HepG2 (cell line): ENCODE data around the gene ANAPC10.

Experiments used
- E2F1 ChIP-seq: sonication (generic); formaldehyde crosslinking; IDR thresholded peaks from 2 replicates; pipeline ENCODE4 v1.5.0; 2020; ENCODE audit warnings: missing genetic modification reagents
- EZH2 ChIP-seq: conservative IDR thresholded peaks from 2 replicates; pipeline ENCODE4 v1.6.1; 2012; ENCODE audit warnings: mild to moderate bottlenecking, low read depth, low read length, moderate library complexity
- MAFK ChIP-seq, 2 experiments: IDR thresholded peaks in 1 of 2; conservative IDR thresholded peaks in 1 of 2; 2 replicates each; pipeline ENCODE4 v1.6.1; 2011; ENCODE audit warnings: improper control_type of control experiment in 2 of 2, low read length in 2 of 2
- RXRA ChIP-seq: sonication (generic); formaldehyde crosslinking; IDR thresholded peaks from 2 replicates; pipeline ENCODE4 v1.5.1; 2020; ENCODE audit warnings: missing genetic modification reagents
- YY1 ChIP-seq: IDR thresholded peaks from 2 replicates; pipeline ENCODE4 v1.6.1; 2011; ENCODE audit warnings: low read length, low read depth, moderate library complexity, mild to moderate bottlenecking; ENCODE audit not compliant: insufficient read depth, insufficient replicate concordance
- TF ChIP-seq, protein P1 (sequence below): sonication (generic); formaldehyde crosslinking; IDR thresholded peaks from 2 replicates; pipeline ENCODE4 v1.4.0; 2020; ENCODE audit warnings: missing genetic modification reagents

DNA sequence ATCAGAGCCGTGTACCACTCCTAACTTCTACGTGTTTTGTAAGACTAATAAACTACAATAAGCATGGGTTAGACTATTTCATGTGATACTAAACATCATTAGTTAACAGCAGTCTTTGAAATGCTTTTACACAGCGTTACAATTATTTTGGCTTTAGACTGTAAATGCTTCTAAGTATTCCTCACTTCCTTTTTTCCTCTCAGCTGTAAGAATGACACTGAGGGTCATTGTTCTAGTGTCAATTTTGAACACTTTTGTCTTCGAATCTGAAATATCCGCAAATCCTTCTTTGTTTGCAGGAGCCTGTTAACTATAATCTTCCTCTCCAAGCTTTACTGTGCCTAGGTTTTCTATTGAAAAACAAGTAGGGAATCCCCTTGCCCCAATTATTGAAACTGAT lies 1.7 kb upstream of the ANAPC10 start:
- no peak for TF ChIP-seq YY1
- TF ChIP-seq E2F1, result no peak
- no peak for TF ChIP-seq MAFK (conservative IDR thresholded peaks at IDR 0.05 in 1 of 2, IDR thresholded peaks at IDR 0.05 in 1 of 2; ENCODE audit: low read length in 2 of 2)
- TF ChIP-seq, protein P1, sequence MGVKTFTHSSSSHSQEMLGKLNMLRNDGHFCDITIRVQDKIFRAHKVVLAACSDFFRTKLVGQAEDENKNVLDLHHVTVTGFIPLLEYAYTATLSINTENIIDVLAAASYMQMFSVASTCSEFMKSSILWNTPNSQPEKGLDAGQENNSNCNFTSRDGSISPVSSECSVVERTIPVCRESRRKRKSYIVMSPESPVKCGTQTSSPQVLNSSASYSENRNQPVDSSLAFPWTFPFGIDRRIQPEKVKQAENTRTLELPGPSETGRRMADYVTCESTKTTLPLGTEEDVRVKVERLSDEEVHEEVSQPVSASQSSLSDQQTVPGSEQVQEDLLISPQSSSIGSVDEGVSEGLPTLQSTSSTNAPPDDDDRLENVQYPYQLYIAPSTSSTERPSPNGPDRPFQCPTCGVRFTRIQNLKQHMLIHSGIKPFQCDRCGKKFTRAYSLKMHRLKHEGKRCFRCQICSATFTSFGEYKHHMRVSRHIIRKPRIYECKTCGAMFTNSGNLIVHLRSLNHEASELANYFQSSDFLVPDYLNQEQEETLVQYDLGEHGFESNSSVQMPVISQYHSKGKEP (CRISPR knock-in tag), result no peak
- TF ChIP-seq RXRA (CRISPR knock-in tag), result no peak
- TF ChIP-seq EZH2, result no peak
